A549 (cell line): Measurements from ENCODE around the gene PTGR3. TPM values are rescaled to one million over a fixed set of nuclear protein-coding genes. Genes with fewer than 3 reads are reported as not detected.

Source experiments
- ATAC-seq, 2 experiments: fragments of 200-7000 bp in 1 of 2; fragments of >200 bp in 1 of 2; cut with Nextera tagmentation in 1 of 2; cut with Tn5 transposase in 1 of 2; 3 replicates each; pipeline versions ENCODE4 v1.8.0 to v1.9.1; 2018 to 2020; ENCODE audit warnings: mild to moderate bottlenecking in 1 of 2, moderate library complexity in 1 of 2
- CTCF ChIA-PET: fragments of 300-600 bp; sonication (Branson Sonifier 250); formaldehyde crosslinking; extraction: SDS; loops from one replicate; lab custom pipeline; 2021; ENCODE audit warnings: antibody characterized with exemption, inconsistent platforms; lab: Yijun Ruan, JAX
- POLR2A ChIA-PET: fragments of 350-600 bp; formaldehyde crosslinking; extraction: SDS; loops from one replicate; lab custom pipeline; 2021; ENCODE audit warnings: antibody characterized with exemption, inconsistent platforms; lab: Yijun Ruan, JAX
- DNase-seq, 2 experiments: peaks; one replicate each; pipeline versions ENCODE4 v3.0.0 to v3.0.0-alpha.2; 2011 to 2016; ENCODE audit warnings: low read depth in 1 of 2, low spot score in 1 of 2
- FAIRE-seq: peaks from 2 replicates; lab custom pipeline; 2011; peaks lifted over from hg19 to GRCh38; lab: Jason Lieb, UNC
- H3K27ac ChIP-seq, 2 experiments: fragments of >200 bp; sonication (Bioruptor Twin); formaldehyde crosslinking; 3 replicates each; pipeline ENCODE4 v1.5.1; 2016 to 2017
- H3K4me1 ChIP-seq: fragments of >200 bp; sonication (Bioruptor Twin); formaldehyde crosslinking; 3 replicates; pipeline ENCODE4 v1.6.1; 2016
- H3K4me2 ChIP-seq: fragments of >200 bp; sonication (Bioruptor Twin); formaldehyde crosslinking; 3 replicates; pipeline ENCODE4 v1.6.1; 2016
- H3K4me3 ChIP-seq: fragments of >200 bp; sonication (Bioruptor Twin); formaldehyde crosslinking; 3 replicates; pipeline ENCODE4 v1.5.1; 2016
- H3K9me3 ChIP-seq: fragments of >200 bp; sonication (Bioruptor Twin); formaldehyde crosslinking; 3 replicates; pipeline ENCODE4 v1.6.1; 2016
- BCL3 ChIP-seq: fragments of >200 bp; sonication (Bioruptor Twin); formaldehyde crosslinking; IDR thresholded peaks from 3 replicates; pipeline ENCODE4 v1.6.1; 2016
- CBX8 ChIP-seq: fragments of 200-600 bp; sonication (generic); IDR thresholded peaks from 2 replicates; pipeline ENCODE4 v1.6.1; 2016
- CHD2 ChIP-seq: fragments of 150-350 bp; IDR thresholded peaks from 2 replicates; pipeline ENCODE4 v1.6.1; 2014; ENCODE audit warnings: low read length; ENCODE audit not compliant: partially characterized antibody
- CTCF ChIP-seq: fragments of >200 bp; sonication (Bioruptor Twin); formaldehyde crosslinking; IDR thresholded peaks from 3 replicates; pipeline ENCODE4 v1.5.1; 2016
- ELK1 ChIP-seq: fragments of 150-350 bp; IDR thresholded peaks from 2 replicates; pipeline ENCODE4 v1.6.1; 2014; ENCODE audit warnings: low read depth, mild to moderate bottlenecking, low read length
- ESRRA ChIP-seq: fragments of 150-350 bp; IDR thresholded peaks from 2 replicates; pipeline ENCODE4 v1.6.1; 2014; ENCODE audit warnings: mild to moderate bottlenecking, low read length, borderline replicate concordance
- KDM1A ChIP-seq: fragments of 200-600 bp; sonication (generic); IDR thresholded peaks from 2 replicates; pipeline ENCODE4 v1.6.1; 2016; ENCODE audit warnings: low read depth, mild to moderate bottlenecking
- MAFK ChIP-seq: fragments of 450-650 bp; IDR thresholded peaks from 2 replicates; pipeline ENCODE4 v1.6.1; 2014; ENCODE audit not compliant: partially characterized antibody
- MYC ChIP-seq: IDR thresholded peaks from 2 replicates; pipeline ENCODE4 v1.6.1; 2012; ENCODE audit warnings: mild to moderate bottlenecking, inconsistent platforms, low read length, improper control_type of control experiment, borderline replicate concordance
- NFE2L2 ChIP-seq: fragments of 150-350 bp; conservative IDR thresholded peaks from 2 replicates; pipeline ENCODE4 v1.6.1; 2014; ENCODE audit warnings: low read length
- NPAS2 ChIP-seq: fragments of 250-450 bp; sonication (Bioruptor Pico); IDR thresholded peaks from 2 replicates; pipeline ENCODE4 v1.8.0; 2022; ENCODE audit warnings: mild to moderate bottlenecking, moderate library complexity, borderline replicate concordance
- NR3C1 ChIP-seq: fragments of >200 bp; sonication (Bioruptor Twin); formaldehyde crosslinking; IDR thresholded peaks from 3 replicates; pipeline ENCODE4 v1.6.1; 2017
- POLR2A ChIP-seq: IDR thresholded peaks from 2 replicates; pipeline ENCODE4 v1.6.1; 2012; ENCODE audit warnings: mild to moderate bottlenecking, low read length
- RFX5 ChIP-seq: fragments of 450-650 bp; IDR thresholded peaks from 2 replicates; pipeline ENCODE4 v1.7.1; 2014; ENCODE audit warnings: antibody characterized with exemption, mild to moderate bottlenecking, moderate library complexity
- SREBF2 ChIP-seq: fragments of 450-650 bp; IDR thresholded peaks from 2 replicates; pipeline ENCODE4 v1.6.1; 2014; ENCODE audit warnings: mild to moderate bottlenecking, moderate library complexity
- TFCP2L1 ChIP-seq: fragments of 250-450 bp; sonication (Bioruptor Pico); IDR thresholded peaks from 2 replicates; pipeline ENCODE4 v1.5.0; 2021; ENCODE audit warnings: mild to moderate bottlenecking
- ZC3H11A ChIP-seq: fragments of 450-650 bp; IDR thresholded peaks from 2 replicates; pipeline ENCODE4 v1.6.1; 2014; ENCODE audit warnings: antibody characterized with exemption, mild to moderate bottlenecking
- ZSCAN20 ChIP-seq: fragments of 250-450 bp; sonication (Bioruptor Pico); IDR thresholded peaks from 2 replicates; pipeline ENCODE4 v1.8.0; 2022; ENCODE audit warnings: mild to moderate bottlenecking, moderate library complexity
- WGBS: methylation state at CpG from one replicate; pipeline ENCODE4 v1.1.6; 2017; ENCODE audit errors: missing lambda C conversion rate; 5-methylcytosine and 5-hydroxymethylcytosine counted together
- polyA plus RNA-seq, 4 experiments: library from polyadenylated mRNA; depleted of rRNA in 3 of 4; stranded (reverse); fragments of >200 nt; fragmentation: RNase III in 1 of 4; extraction: RNeasy Plus Mini Kit Qiagen cat#74134 plus additional on column Dnase treatment in 1 of 4; gene quantifications; 2 replicates in 3 of 4; 3 replicates in 1 of 4; pipeline ENCODE4 v1.2.3, GENCODE V29; 2011 to 2017
- TF ChIP-seq, protein P1 (sequence below): fragments of >200 bp; sonication (Bioruptor Twin); formaldehyde crosslinking; IDR thresholded peaks from 2 replicates; pipeline ENCODE4 v1.6.1; 2016
- TF ChIP-seq, protein P2 (sequence below): fragments of 200-600 bp; sonication (generic); IDR thresholded peaks from 2 replicates; pipeline ENCODE4 v1.6.1; 2016; ENCODE audit warnings: antibody characterized with exemption, mild to moderate bottlenecking, moderate library complexity
- TF ChIP-seq, protein P3 (sequence below): fragments of 450-650 bp; IDR thresholded peaks from 2 replicates; pipeline ENCODE4 v1.6.1; 2014; ENCODE audit warnings: antibody characterized with exemption

PTGR3 gene
- polyA plus RNA-seq, 2 of the 4 experiments (the other 2 are of a cell fraction), result 7.2 to 18.5 TPM

DNA sequence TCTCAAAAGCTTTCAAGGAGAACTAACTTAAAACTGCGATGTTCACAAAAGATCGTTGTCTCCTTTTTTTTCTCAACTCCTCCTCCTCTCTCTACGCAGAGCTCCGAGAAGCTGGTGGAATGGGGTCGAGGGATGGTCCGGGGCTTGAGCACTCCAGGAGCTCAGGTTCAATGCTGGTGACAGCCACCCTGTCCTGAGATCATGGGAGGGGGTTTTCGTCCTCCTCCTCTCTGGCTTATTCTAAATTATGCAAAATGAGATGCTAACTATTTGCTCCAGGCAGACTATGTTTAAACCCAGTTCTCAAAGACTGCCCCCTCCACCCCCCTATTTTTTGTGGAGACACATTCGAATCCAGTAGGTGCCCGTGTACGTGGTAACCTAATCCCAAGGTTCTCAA lies 13.5 kb upstream of the PTGR3 start:
- ChIA-PET CTCF (no interaction called here), POLR2A (no interaction called here)
- ATAC-seq (no peak), FAIRE-seq (no peak), DNase-seq (no peak)
- WGBS, result 97% methylated on average over 10 of the region's 10 CpGs
- Histone ChIP-seq H3K4me3 (no peak overlapping the region), H3K4me2 (no peak overlapping the region), H3K27ac (no peak overlapping the region), H3K9me3 (no peaks in the 10 kb centered on the region), H3K4me1 (peaks cover 5% of the 10 kb centered on the region; the same call in 2 of the 3 replicates)
- TF ChIP-seq MYC (no peak), TFCP2L1 (CRISPR knock-in tag) (no peak), SREBF2 (no peak), NR3C1 (no peak), NFE2L2 (no peak), BCL3 (no peak), MAFK (no peak)
- TF ChIP-seq, protein P1, sequence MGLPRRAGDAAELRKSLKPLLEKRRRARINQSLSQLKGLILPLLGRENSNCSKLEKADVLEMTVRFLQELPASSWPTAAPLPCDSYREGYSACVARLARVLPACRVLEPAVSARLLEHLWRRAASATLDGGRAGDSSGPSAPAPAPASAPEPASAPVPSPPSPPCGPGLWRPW, result no peak

DNA sequence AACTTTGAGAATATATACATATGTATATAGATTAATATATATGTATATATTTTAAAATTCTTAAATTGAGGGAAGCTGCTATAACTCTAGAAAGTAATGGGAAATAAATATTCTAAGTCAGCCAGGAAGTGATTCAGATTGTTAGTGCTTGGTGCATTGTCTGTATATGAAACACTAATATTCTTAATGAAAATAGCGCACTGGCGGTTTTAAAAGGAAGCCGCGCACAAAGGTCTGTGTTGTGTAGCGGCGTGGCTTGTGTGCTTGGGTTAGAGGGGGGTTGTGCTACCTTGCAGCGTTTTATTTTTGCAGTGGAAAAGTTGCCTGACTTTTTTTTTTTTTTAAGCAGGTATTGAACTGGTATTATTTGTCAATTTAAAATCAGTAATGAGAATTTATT lies 13.0 kb upstream of the PTGR3 start:
- Histone ChIP-seq H3K27ac (no peak overlapping the region), H3K4me1 (peaks cover 5% of the 10 kb centered on the region; the same call in 2 of the 3 replicates), H3K9me3 (no peaks in the 10 kb centered on the region), H3K4me2 (no peak overlapping the region), H3K4me3 (no peak overlapping the region)
- CTCF ChIA-PET, result no interaction called here
- ATAC-seq, result no peak
- FAIRE-seq, result no peak
- DNase-seq, result no peak
- POLR2A ChIA-PET, result no interaction called here
- WGBS, result 93% methylated on average over 7 of the region's 7 CpGs
- TF ChIP-seq MAFK, result no peak
- no peak for TF ChIP-seq POLR2A
- TF ChIP-seq RFX5, result no peak
- no peak for TF ChIP-seq ZSCAN20 (CRISPR knock-in tag)
- TF ChIP-seq ELK1, result no peak
- TF ChIP-seq CHD2, result no peak
- TF ChIP-seq, protein P2, sequence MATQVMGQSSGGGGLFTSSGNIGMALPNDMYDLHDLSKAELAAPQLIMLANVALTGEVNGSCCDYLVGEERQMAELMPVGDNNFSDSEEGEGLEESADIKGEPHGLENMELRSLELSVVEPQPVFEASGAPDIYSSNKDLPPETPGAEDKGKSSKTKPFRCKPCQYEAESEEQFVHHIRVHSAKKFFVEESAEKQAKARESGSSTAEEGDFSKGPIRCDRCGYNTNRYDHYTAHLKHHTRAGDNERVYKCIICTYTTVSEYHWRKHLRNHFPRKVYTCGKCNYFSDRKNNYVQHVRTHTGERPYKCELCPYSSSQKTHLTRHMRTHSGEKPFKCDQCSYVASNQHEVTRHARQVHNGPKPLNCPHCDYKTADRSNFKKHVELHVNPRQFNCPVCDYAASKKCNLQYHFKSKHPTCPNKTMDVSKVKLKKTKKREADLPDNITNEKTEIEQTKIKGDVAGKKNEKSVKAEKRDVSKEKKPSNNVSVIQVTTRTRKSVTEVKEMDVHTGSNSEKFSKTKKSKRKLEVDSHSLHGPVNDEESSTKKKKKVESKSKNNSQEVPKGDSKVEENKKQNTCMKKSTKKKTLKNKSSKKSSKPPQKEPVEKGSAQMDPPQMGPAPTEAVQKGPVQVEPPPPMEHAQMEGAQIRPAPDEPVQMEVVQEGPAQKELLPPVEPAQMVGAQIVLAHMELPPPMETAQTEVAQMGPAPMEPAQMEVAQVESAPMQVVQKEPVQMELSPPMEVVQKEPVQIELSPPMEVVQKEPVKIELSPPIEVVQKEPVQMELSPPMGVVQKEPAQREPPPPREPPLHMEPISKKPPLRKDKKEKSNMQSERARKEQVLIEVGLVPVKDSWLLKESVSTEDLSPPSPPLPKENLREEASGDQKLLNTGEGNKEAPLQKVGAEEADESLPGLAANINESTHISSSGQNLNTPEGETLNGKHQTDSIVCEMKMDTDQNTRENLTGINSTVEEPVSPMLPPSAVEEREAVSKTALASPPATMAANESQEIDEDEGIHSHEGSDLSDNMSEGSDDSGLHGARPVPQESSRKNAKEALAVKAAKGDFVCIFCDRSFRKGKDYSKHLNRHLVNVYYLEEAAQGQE, result no peak
- no peak for TF ChIP-seq NFE2L2
- TF ChIP-seq TFCP2L1 (CRISPR knock-in tag), result no peak
- TF ChIP-seq ESRRA, result no peak
- no peak for TF ChIP-seq KDM1A
- no peak for TF ChIP-seq BCL3
- TF ChIP-seq MYC, result no peak
- no peak for TF ChIP-seq ZC3H11A
- no peak for TF ChIP-seq CBX8
- TF ChIP-seq, protein P3, sequence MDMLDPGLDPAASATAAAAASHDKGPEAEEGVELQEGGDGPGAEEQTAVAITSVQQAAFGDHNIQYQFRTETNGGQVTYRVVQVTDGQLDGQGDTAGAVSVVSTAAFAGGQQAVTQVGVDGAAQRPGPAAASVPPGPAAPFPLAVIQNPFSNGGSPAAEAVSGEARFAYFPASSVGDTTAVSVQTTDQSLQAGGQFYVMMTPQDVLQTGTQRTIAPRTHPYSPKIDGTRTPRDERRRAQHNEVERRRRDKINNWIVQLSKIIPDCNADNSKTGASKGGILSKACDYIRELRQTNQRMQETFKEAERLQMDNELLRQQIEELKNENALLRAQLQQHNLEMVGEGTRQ, result no peak
- no peak for TF ChIP-seq NPAS2 (CRISPR knock-in tag)
- TF ChIP-seq CTCF, result no peak
